Body of pancreas (tissue), 4 donors: ENCODE results near the gene TGFBR3.

Source experiments
- CTCF ChIP-seq, 7 experiments: fragments of 450-650 bp in 4 of 7; fragments of 200-600 bp in 3 of 7; sonication (generic) in 3 of 7; IDR thresholded peaks; one replicate each; pipeline ENCODE4 v1.5.1; 2016 to 2019; ENCODE audit warnings: antibody characterized with exemption in 7 of 7
- POLR2A ChIP-seq, 3 donors: fragments of 450-650 bp; IDR thresholded peaks; one replicate each; pipeline ENCODE4 v1.6.1; 2016; ENCODE audit warnings: antibody characterized with exemption in 3 of 3, mild to moderate bottlenecking in 2 of 3

GRCh38 chr1:91787919-91788318 is 98.0 kb downstream of the TGFBR3 start:
- no peak for TF ChIP-seq CTCF (IDR thresholded peaks at IDR 0.05)
- TF ChIP-seq POLR2A (IDR thresholded peaks at IDR 0.05) = no peak
